CD14-positive monocyte (primary cell): ENCODE data around the gene CDH4. TPM values are rescaled to one million over a fixed set of nuclear protein-coding genes. Genes with fewer than 3 reads are reported as not detected.
A peak's percentile ranks its signal among the peaks of the same experiment; 100 is the strongest.

Experiments
- DNase-seq, 3 donors: peaks; one replicate each; pipeline ENCODE4 v3.0.0-alpha.2; 2011 to 2022
- H2AFZ ChIP-seq: 2 replicates; pipeline ENCODE4 v1.6.0; 2012; ENCODE audit warnings: mild to moderate bottlenecking, low read depth, low read length, inconsistent platforms; ENCODE audit not compliant: insufficient read depth, poor library complexity, severe bottlenecking
- H3K27ac ChIP-seq, 2 donors: 1 replicate in 1 of 2; 2 replicates in 1 of 2; pipeline ENCODE4 v1.5.1; 2012 to 2013; ENCODE audit warnings: low read length in 2 of 2, control low read depth in 1 of 2, inconsistent platforms in 1 of 2, low read depth in 1 of 2, mild to moderate bottlenecking in 1 of 2
- H3K27me3 ChIP-seq, 2 donors: one replicate each; pipeline versions ENCODE4 v1.6.0 to v1.6.1; 2011 to 2013; ENCODE audit warnings: low read length in 2 of 2; ENCODE audit not compliant: control insufficient read depth in 2 of 2, insufficient read depth in 2 of 2
- H3K36me3 ChIP-seq, 2 donors: replicated peaks in 1 of 2; 1 replicate in 1 of 2; 2 replicates in 1 of 2; pipeline versions ENCODE4 v1.5.1 to v1.6.1; 2012 to 2013; ENCODE audit warnings: low read length in 2 of 2, control low read depth in 1 of 2, inconsistent platforms in 1 of 2, mild to moderate bottlenecking in 1 of 2; ENCODE audit not compliant: insufficient read depth in 2 of 2, control insufficient read depth in 1 of 2
- H3K4me1 ChIP-seq, 2 donors: 1 replicate in 1 of 2; 2 replicates in 1 of 2; pipeline versions ENCODE4 v1.5.1 to v1.6.1; 2012 to 2013; ENCODE audit warnings: low read length in 2 of 2, control low read depth in 1 of 2, inconsistent platforms in 1 of 2, mild to moderate bottlenecking in 1 of 2, moderate library complexity in 1 of 2; ENCODE audit not compliant: insufficient read depth in 2 of 2, control insufficient read depth in 1 of 2
- H3K4me2 ChIP-seq: replicated peaks from 2 replicates; pipeline ENCODE3; 2012; ENCODE audit warnings: low read length, moderate library complexity, mild to moderate bottlenecking; ENCODE audit not compliant: poor library complexity, severe bottlenecking; ENCODE audit errors: extremely low read depth
- H3K4me3 ChIP-seq, 3 experiments: fragments of 200-600 bp in 1 of 3; sonication (generic) in 1 of 3; replicated peaks in 1 of 3; 1 replicate in 2 of 3; 2 replicates in 1 of 3; pipeline ENCODE4 v1.5.1; 2011 to 2013; ENCODE audit warnings: low read length in 3 of 3, mild to moderate bottlenecking in 3 of 3, control low read depth in 2 of 3, low read depth in 2 of 3, inconsistent platforms in 1 of 3, moderate library complexity in 1 of 3
- H3K79me2 ChIP-seq: 2 replicates; pipeline ENCODE4 v1.6.0; 2012; ENCODE audit warnings: mild to moderate bottlenecking, control low read depth, inconsistent platforms, low read length, moderate library complexity; ENCODE audit not compliant: insufficient read depth
- H3K9ac ChIP-seq: 2 replicates; pipeline ENCODE4 v1.6.0; 2017; ENCODE audit warnings: low read length, mild to moderate bottlenecking; ENCODE audit not compliant: insufficient read depth, poor library complexity, severe bottlenecking
- H3K9me3 ChIP-seq, 2 donors: replicated peaks in 1 of 2; 1 replicate in 1 of 2; 2 replicates in 1 of 2; pipeline versions ENCODE4 v1.5.1 to v1.6.1; 2012 to 2013; ENCODE audit warnings: low read length in 2 of 2, control low read depth in 1 of 2; ENCODE audit not compliant: control insufficient read depth in 1 of 2, insufficient read depth in 1 of 2
- H4K20me1 ChIP-seq: 2 replicates; pipeline ENCODE4 v1.6.0; 2012; ENCODE audit warnings: mild to moderate bottlenecking, low read length, control low read depth, moderate library complexity; ENCODE audit not compliant: insufficient read depth
- H3K27ac Mint-ChIP-seq, 7 donors: one replicate each; pipeline ENCODE4 v1.8.0; 2020; ENCODE audit warnings: mild to moderate bottlenecking in 7 of 7, mixed read lengths in 7 of 7, moderate library complexity in 6 of 7, inconsistent platforms in 2 of 7
- H3K27me3 Mint-ChIP-seq, 3 donors: one replicate each; pipeline ENCODE4 v1.8.0; 2021 to 2022; ENCODE audit warnings: low read depth in 3 of 3, mild to moderate bottlenecking in 3 of 3, mixed read lengths in 3 of 3, moderate library complexity in 3 of 3, inconsistent platforms in 1 of 3
- H3K36me3 Mint-ChIP-seq, 2 donors: one replicate each; pipeline ENCODE4 v1.8.0; 2020; ENCODE audit warnings: mixed read lengths in 2 of 2, inconsistent platforms in 1 of 2, mild to moderate bottlenecking in 1 of 2
- H3K4me1 Mint-ChIP-seq: one replicate; pipeline ENCODE4 v1.8.0; 2020; ENCODE audit warnings: mild to moderate bottlenecking, mixed read lengths
- H3K4me3 Mint-ChIP-seq, 2 donors: one replicate each; pipeline ENCODE4 v1.8.0; 2020; ENCODE audit warnings: mild to moderate bottlenecking in 2 of 2, mixed read lengths in 2 of 2, moderate library complexity in 1 of 2
- H3K9me3 Mint-ChIP-seq, 7 donors: one replicate each; pipeline ENCODE4 v1.8.0; 2020 to 2022; ENCODE audit warnings: mixed read lengths in 7 of 7, mild to moderate bottlenecking in 6 of 7, moderate library complexity in 6 of 7, inconsistent platforms in 2 of 7
- CTCF ChIP-seq: fragments of 200-600 bp; IDR thresholded peaks from one replicate; pipeline ENCODE4 v1.8.0; 2022; ENCODE audit warnings: antibody characterized with exemption, mild to moderate bottlenecking
- WGBS: methylation state at CpG from one replicate; pipeline ENCODE4 v1.1.5; 2013; ENCODE audit warnings: missing lambda C conversion rate; ENCODE audit not compliant: insufficient coverage; 5-methylcytosine and 5-hydroxymethylcytosine counted together
- intact Hi-C, 2 donors: fragments of 100-400 bp; cut with micrococcal nuclease; formaldehyde crosslinking; loops; one replicate each; pipeline versions ENCODE4 v1.15.0 to v1.15.1; 2023
- polyA plus RNA-seq, 3 donors: library from polyadenylated mRNA; depleted of rRNA in 1 of 3; unstranded in 2 of 3; stranded (reverse) in 1 of 3; fragments of 300-500 nt in 2 of 3; fragments of >200 nt in 1 of 3; fragmentation: Illumina TruSeq in 2 of 3; gene quantifications; 1 replicate in 2 of 3; 2 replicates in 1 of 3; pipeline ENCODE4 v1.2.3, GENCODE V29; 2012 to 2021

Gene CDH4
- polyA plus RNA-seq, 3 donors, result not detected

- Histone ChIP-seq H3K4me3 (no peak overlapping the region), H3K27me3 (no peaks in the 10 kb centered on the region), H3K36me3 (no peaks in the 10 kb centered on the region), H3K4me1 (no peaks in the 10 kb centered on the region), H3K27ac (no peak overlapping the region), H3K4me2 (no peak overlapping the region), H3K79me2 (no peaks in the 10 kb centered on the region), H3K9ac (no peak overlapping the region), H2AFZ (no peak overlapping the region), H3K9me3 (peaks cover 4 to 100% of the 10 kb centered on the region in 2 donors), H4K20me1 (no peaks in the 10 kb centered on the region)
- Mint-ChIP-seq H3K27ac (peak overlapping the region in 1 of 7 donors; percentile 71), H3K4me1 (no peaks in the 10 kb centered on the region), H3K27me3 (peaks cover 4 to 8% (median 5%) of the 10 kb centered on the region in 3 donors), H3K9me3 (peaks cover 0 to 74% (median 36%) of the 10 kb centered on the region in 7 donors), H3K36me3 (no peaks in the 10 kb centered on the region), H3K4me3 (no peak overlapping the region)
- WGBS, result 83% methylated on average over 7 of the region's 11 CpGs
- TF ChIP-seq CTCF, result no peak
- no peak for DNase-seq
- intact Hi-C loops, result no loop called here
Observed at GRCh38 chr20:61735503-61735785, 483.4 kb downstream of the CDH4 start.

GRCh38 chr20:61736001-61736635, 484.1 kb downstream of the CDH4 start:
- Histone ChIP-seq H3K9ac (no peak overlapping the region), H3K27ac (no peak overlapping the region), H3K27me3 (no peaks in the 10 kb centered on the region), H3K79me2 (no peaks in the 10 kb centered on the region), H3K9me3 (peaks cover 4 to 99% of the 10 kb centered on the region in 2 donors), H4K20me1 (no peaks in the 10 kb centered on the region), H3K36me3 (no peaks in the 10 kb centered on the region), H3K4me1 (no peaks in the 10 kb centered on the region), H2AFZ (no peak overlapping the region), H3K4me2 (no peak overlapping the region), H3K4me3 (no peak overlapping the region)
- Mint-ChIP-seq H3K27ac (no peak overlapping the region), H3K9me3 (peaks cover 0 to 75% (median 39%) of the 10 kb centered on the region in 7 donors), H3K4me1 (no peaks in the 10 kb centered on the region), H3K4me3 (no peak overlapping the region), H3K27me3 (peaks cover 4 to 8% (median 5%) of the 10 kb centered on the region in 3 donors), H3K36me3 (no peaks in the 10 kb centered on the region)
- no peak for DNase-seq
- intact Hi-C loops, result no loop called here
- 63% methylated on average over 7 of the region's 10 CpGs for WGBS
- no peak for TF ChIP-seq CTCF
